Measurements from ENCODE around the gene LEMD1.
"Not testable (repeated sequence)": the region's sequence is repeated elsewhere in the genome, so short reads cannot be mapped to it uniquely, and the experiment has no call there.

The LEMD1 gene

GRCh38 chr1:205371871-205372660 lies 49.8 kb downstream of the LEMD1 start:
- Histone ChIP-seq H3K4me3 (ENCODE audit: low read length) (no peak overlapping the region), H3K36me3 (ENCODE audit: control insufficient read depth, insufficient read depth, low read length) (no peaks in the 10 kb centered on the region), H3K9ac (ENCODE audit: low read length) (no peak overlapping the region), H3K9me3 (ENCODE audit: control insufficient read depth, low read length) (no peaks in the 10 kb centered on the region), H3K4me1 (ENCODE audit: control insufficient read depth, insufficient read depth, low read length) (peaks cover 31% of the 10 kb centered on the region), H3K27me3 (ENCODE audit: control insufficient read depth, insufficient read depth, low read length) (no peaks in the 10 kb centered on the region)

GRCh38 chr1:205370780-205371179 lies 51.1 kb downstream of the LEMD1 start:
- H3K36me3 ChIP-seq (ENCODE audit: control insufficient read depth, insufficient read depth, low read length) = no peaks in the 10 kb centered on the region

GRCh38 chr1:205369701-205370123 lies 52.1 kb downstream of the LEMD1 start:
- Histone ChIP-seq H3K9me3 (ENCODE audit: control insufficient read depth, low read length) (no peaks in the 10 kb centered on the region), H3K9ac (ENCODE audit: low read length) (no peak overlapping the region), H3K4me1 (ENCODE audit: control insufficient read depth, insufficient read depth, low read length) (peaks cover 29% of the 10 kb centered on the region), H3K27me3 (ENCODE audit: control insufficient read depth, insufficient read depth, low read length) (no peaks in the 10 kb centered on the region), H3K36me3 (ENCODE audit: control insufficient read depth, insufficient read depth, low read length) (no peaks in the 10 kb centered on the region), H3K4me3 (ENCODE audit: low read length) (no peak overlapping the region)

More at GRCh38 chr1:205370780-205371179, 51.1 kb downstream of the LEMD1 start:
- H3K4me3 ChIP-seq (ENCODE audit: low read length) = no peak overlapping the region
- H3K4me1 ChIP-seq (ENCODE audit: control insufficient read depth, insufficient read depth, low read length) = peaks cover 29% of the 10 kb centered on the region
- H3K9me3 ChIP-seq (ENCODE audit: control insufficient read depth, low read length) = no peaks in the 10 kb centered on the region
- H3K9ac ChIP-seq (ENCODE audit: low read length) = no peak overlapping the region
- no peaks in the 10 kb centered on the region for H3K27me3 ChIP-seq (ENCODE audit: control insufficient read depth, insufficient read depth, low read length)

DNA sequence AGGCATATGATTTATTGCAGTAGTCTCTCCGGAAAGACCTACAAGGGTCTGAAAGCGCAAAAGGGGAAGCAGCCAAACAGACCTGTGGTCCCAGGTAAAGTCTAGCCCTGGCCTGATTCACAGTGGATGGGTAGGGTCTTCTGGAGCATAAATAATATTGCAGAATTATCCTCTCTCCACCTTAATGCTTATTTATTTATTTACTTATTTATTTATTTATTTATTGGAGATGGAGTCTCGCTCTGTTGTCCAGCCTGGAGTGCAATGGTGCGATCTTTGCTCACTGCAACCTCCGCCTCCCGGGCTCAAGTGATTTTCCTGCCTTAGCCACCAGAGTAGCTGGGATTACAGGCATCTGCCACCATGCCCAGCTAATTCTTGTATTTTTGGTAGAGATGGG lies 53.4 kb downstream of the LEMD1 start:
- Histone ChIP-seq H3K27me3 (ENCODE audit: control insufficient read depth, insufficient read depth, low read length) (no peaks in the 10 kb centered on the region), H3K4me1 (ENCODE audit: control insufficient read depth, insufficient read depth, low read length) (peaks cover 20% of the 10 kb centered on the region), H3K4me3 (ENCODE audit: low read length) (no peak overlapping the region), H3K9me3 (ENCODE audit: control insufficient read depth, low read length) (no peaks in the 10 kb centered on the region), H3K9ac (ENCODE audit: low read length) (no peak overlapping the region), H3K36me3 (ENCODE audit: control insufficient read depth, insufficient read depth, low read length) (no peaks in the 10 kb centered on the region)

DNA sequence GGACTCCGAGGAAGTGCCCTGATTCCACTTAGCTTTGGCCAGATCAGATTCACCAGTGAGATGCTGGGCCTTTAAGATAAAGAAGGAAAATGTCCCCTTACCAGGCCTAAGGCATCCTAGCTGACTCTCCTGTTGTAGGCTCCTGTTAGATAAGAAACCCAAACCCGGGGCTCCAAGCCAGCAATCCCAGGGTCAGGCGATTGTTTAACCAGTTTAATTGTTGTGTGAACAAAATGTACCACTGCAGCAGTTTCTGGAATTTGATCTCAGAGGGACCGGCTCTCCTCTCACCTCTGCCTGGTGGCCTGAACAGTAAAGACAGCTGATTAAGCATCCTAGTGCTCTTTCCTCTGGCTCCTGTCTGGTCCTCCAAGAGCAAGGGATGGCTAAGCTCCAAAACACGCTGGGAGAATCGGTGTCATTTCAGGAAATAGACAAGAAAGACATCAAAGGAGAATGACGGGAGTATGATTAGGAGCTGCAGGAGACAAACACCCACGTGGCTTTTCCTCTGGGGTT lies 55.9 kb downstream of the LEMD1 start:
- Histone ChIP-seq H3K9ac (ENCODE audit: low read length) (no peak overlapping the region), H3K9me3 (ENCODE audit: control insufficient read depth, low read length) (no peaks in the 10 kb centered on the region), H3K36me3 (ENCODE audit: control insufficient read depth, insufficient read depth, low read length) (no peaks in the 10 kb centered on the region), H3K4me1 (ENCODE audit: control insufficient read depth, insufficient read depth, low read length) (peaks cover 16% of the 10 kb centered on the region), H3K4me3 (ENCODE audit: low read length) (no peak overlapping the region), H3K27me3 (ENCODE audit: control insufficient read depth, insufficient read depth, low read length) (no peaks in the 10 kb centered on the region)

GRCh38 chr1:205365086-205365485 lies 56.8 kb downstream of the LEMD1 start:
- not testable (repeated sequence) for H3K4me1 ChIP-seq (ENCODE audit: control insufficient read depth, insufficient read depth, low read length); H3K27me3 ChIP-seq (ENCODE audit: control insufficient read depth, insufficient read depth, low read length); H3K9ac ChIP-seq (ENCODE audit: low read length); H3K9me3 ChIP-seq (ENCODE audit: control insufficient read depth, low read length); H3K4me3 ChIP-seq (ENCODE audit: low read length); H3K36me3 ChIP-seq (ENCODE audit: control insufficient read depth, insufficient read depth, low read length)

- Histone ChIP-seq H3K27me3 (ENCODE audit: control insufficient read depth, insufficient read depth, low read length) (no peaks in the 10 kb centered on the region), H3K9ac (ENCODE audit: low read length) (no peak overlapping the region), H3K4me3 (ENCODE audit: low read length) (no peak overlapping the region), H3K9me3 (ENCODE audit: control insufficient read depth, low read length) (no peaks in the 10 kb centered on the region), H3K36me3 (ENCODE audit: control insufficient read depth, insufficient read depth, low read length) (no peaks in the 10 kb centered on the region), H3K4me1 (ENCODE audit: control insufficient read depth, insufficient read depth, low read length) (peaks cover 11% of the 10 kb centered on the region)
These were observed 61.0 kb downstream of the LEMD1 start for GRCh38 chr1:205360891-205361290.

- H3K9me3 ChIP-seq (ENCODE audit: control insufficient read depth, low read length) = no peaks in the 10 kb centered on the region
- peaks cover 16% of the 10 kb centered on the region for H3K4me1 ChIP-seq (ENCODE audit: control insufficient read depth, insufficient read depth, low read length)
- H3K27me3 ChIP-seq (ENCODE audit: control insufficient read depth, insufficient read depth, low read length) = no peaks in the 10 kb centered on the region
- H3K36me3 ChIP-seq (ENCODE audit: control insufficient read depth, insufficient read depth, low read length) = no peaks in the 10 kb centered on the region
- H3K9ac ChIP-seq (ENCODE audit: low read length) = no peak overlapping the region
- no peak overlapping the region for H3K4me3 ChIP-seq (ENCODE audit: low read length)
These were observed 61.9 kb downstream of the LEMD1 start for GRCh38 chr1:205359771-205360565.

DNA sequence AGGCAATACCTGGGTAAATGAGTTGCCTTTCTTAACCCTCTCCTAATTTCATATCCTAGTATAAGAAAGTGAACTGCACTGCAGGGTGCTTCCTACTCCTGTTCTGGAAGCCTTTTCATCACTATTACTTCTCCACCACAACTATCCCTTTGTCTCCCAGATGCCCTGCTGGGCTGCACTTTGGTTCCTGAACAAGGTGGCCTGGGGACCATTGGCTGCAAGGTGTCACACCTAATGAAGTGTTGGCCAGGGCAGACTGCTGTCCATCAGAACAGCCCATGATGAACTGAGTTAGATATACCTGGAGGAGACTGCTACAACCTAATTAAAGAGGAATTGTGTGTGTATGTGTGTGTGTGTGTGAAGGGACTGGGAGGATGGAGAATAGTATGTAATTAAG lies 63.3 kb downstream of the LEMD1 start:
- Histone ChIP-seq H3K9ac (ENCODE audit: low read length) (no peak overlapping the region), H3K9me3 (ENCODE audit: control insufficient read depth, low read length) (no peaks in the 10 kb centered on the region), H3K4me1 (ENCODE audit: control insufficient read depth, insufficient read depth, low read length) (peaks cover 30% of the 10 kb centered on the region), H3K27me3 (ENCODE audit: control insufficient read depth, insufficient read depth, low read length) (no peaks in the 10 kb centered on the region), H3K4me3 (ENCODE audit: low read length) (no peak overlapping the region), H3K36me3 (ENCODE audit: control insufficient read depth, insufficient read depth, low read length) (no peaks in the 10 kb centered on the region)

DNA sequence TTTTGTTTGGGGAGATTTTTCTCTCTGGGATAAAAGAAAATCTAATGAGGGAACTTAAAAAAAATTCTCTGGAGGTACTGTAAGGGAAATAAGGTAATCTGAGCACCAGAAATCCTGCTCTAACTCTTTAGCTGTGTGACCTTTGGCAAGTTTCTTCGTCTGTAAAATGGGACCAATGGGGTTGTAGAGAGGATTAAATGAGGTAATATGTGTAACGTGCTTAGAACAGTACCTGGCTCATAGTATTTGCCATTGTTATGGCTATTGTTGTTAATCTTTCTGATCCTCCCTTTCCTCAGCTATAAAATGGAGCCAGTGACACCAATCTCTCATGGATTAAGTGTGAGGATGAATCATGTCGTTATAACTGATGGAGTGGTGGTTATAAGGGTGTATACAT lies 64.3 kb downstream of the LEMD1 start:
- Histone ChIP-seq H3K4me1 (ENCODE audit: control insufficient read depth, insufficient read depth, low read length) (peaks cover 33% of the 10 kb centered on the region), H3K36me3 (ENCODE audit: control insufficient read depth, insufficient read depth, low read length) (no peaks in the 10 kb centered on the region), H3K27me3 (ENCODE audit: control insufficient read depth, insufficient read depth, low read length) (no peaks in the 10 kb centered on the region), H3K9me3 (ENCODE audit: control insufficient read depth, low read length) (no peaks in the 10 kb centered on the region), H3K4me3 (ENCODE audit: low read length) (no peak overlapping the region), H3K9ac (ENCODE audit: low read length) (no peak overlapping the region)

DNA sequence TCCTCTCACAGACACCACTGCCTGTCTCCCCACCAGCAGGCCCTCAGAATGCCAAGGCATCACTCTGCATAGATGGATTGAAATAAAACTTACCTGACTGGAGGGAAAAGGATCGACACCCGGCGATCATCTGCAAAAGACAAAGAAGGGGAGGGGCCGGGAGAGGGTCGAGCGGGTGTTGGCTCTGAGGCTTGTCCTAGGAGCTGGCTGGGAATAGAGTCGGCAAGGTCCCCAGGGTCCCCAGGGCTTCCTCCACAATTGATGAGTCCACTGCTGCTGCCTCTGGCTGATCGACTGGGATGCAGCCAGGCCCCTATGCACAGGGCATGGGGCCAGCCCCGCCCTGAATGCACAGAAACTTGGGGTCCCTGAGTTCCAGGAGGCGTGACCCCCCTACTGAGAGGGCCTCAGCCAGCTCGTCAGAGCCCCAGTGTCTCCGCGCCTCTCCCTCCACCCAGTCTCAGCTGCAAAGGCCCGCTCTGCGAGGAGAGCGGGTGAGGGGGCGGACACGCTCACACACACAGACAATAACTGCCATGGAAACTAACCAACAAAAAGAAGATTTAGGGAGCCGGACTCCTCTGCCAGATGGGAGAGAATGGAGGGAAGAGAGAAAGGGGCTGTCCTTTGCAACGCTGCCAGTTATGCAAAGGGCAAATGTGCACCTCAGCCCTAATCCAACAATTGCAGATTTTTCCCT lies 65.3 kb downstream of the LEMD1 start, which contains the start of gene KLHDC8A:
Gene KLHDC8A (minus strand): TSS at position 483 of the 700 bp plus-strand sequence. CDS start 13,318 bp downstream, outside the sequence.
- H3K36me3 ChIP-seq (ENCODE audit: control insufficient read depth, insufficient read depth, low read length) = no peaks in the 10 kb centered on the region
- H3K9ac ChIP-seq (ENCODE audit: low read length) = no peak within 1 kb of the TSS
- H3K27me3 ChIP-seq (ENCODE audit: control insufficient read depth, insufficient read depth, low read length) = no peaks in the 10 kb centered on the region
- no peaks in the 10 kb centered on the region for H3K9me3 ChIP-seq (ENCODE audit: control insufficient read depth, low read length)
- H3K4me1 ChIP-seq (ENCODE audit: control insufficient read depth, insufficient read depth, low read length) = peaks cover 39% of the 10 kb centered on the region
- H3K4me3 ChIP-seq (ENCODE audit: low read length) = no peak within 1 kb of the TSS

Data from mucosa of stomach (tissue), 1 donor.